DND-41 (cell line): ENCODE results near the gene TMEM33.

ENCODE experiments used
- EZH2 ChIP-seq: IDR thresholded peaks from 3 replicates; pipeline ENCODE4 v1.6.1; 2012; ENCODE audit warnings: borderline replicate concordance, low read depth, mild to moderate bottlenecking, moderate library complexity, low read length, inconsistent platforms; ENCODE audit not compliant: severe bottlenecking
- TF ChIP-seq, protein P1 (sequence below): IDR thresholded peaks from 2 replicates; pipeline ENCODE4 v1.5.1; 2012; ENCODE audit warnings: borderline replicate concordance, low read length, moderate library complexity, mild to moderate bottlenecking; ENCODE audit not compliant: poor library complexity, severe bottlenecking; ENCODE audit errors: extremely low read depth

DNA sequence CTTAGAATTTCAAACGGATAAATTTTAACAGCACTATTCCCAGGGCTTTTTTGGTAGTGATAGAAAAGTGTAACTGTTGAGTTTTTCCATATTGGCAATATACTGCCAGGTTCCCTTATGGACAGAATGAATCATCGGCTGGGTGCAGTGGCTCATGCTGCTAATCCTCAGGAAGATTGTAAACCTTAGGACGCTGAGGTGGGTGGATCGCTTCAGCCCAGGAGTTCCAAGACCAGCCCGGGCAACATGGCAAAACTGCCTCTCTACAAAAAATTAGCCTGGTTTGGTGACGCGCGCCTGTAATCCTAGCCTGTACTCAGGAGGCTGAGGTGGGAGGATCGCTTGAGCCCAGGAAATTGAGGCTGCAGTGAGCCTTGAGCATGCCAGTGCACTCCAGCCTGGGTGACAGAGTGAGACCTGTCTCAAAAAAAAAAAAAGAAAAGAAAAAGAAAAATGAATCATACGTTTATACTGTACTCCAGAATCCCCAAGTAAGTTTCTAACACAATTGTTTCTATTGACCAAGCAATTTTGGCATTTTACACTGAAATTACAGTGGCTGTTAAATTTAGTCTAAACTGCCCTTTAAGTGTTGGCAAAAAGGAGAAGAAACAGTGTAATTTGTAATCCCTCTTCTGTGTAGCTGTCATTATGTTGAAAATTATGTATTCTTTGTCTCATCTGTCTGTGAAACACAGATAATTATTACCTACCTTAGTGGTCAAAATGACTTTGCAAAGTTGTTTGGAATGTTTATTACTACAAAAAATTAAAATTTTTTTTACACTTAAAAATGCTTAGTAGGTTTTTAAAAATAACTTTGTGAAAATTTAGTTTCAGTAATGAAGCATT is 56.9 kb downstream of the TMEM33 start:
- TF ChIP-seq, protein P1, sequence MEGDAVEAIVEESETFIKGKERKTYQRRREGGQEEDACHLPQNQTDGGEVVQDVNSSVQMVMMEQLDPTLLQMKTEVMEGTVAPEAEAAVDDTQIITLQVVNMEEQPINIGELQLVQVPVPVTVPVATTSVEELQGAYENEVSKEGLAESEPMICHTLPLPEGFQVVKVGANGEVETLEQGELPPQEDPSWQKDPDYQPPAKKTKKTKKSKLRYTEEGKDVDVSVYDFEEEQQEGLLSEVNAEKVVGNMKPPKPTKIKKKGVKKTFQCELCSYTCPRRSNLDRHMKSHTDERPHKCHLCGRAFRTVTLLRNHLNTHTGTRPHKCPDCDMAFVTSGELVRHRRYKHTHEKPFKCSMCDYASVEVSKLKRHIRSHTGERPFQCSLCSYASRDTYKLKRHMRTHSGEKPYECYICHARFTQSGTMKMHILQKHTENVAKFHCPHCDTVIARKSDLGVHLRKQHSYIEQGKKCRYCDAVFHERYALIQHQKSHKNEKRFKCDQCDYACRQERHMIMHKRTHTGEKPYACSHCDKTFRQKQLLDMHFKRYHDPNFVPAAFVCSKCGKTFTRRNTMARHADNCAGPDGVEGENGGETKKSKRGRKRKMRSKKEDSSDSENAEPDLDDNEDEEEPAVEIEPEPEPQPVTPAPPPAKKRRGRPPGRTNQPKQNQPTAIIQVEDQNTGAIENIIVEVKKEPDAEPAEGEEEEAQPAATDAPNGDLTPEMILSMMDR: no peak
- no peak for TF ChIP-seq EZH2
